HepG2 (cell line): ENCODE data around the gene ROMO1. TPM values are rescaled to one million over a fixed set of nuclear protein-coding genes. Genes with fewer than 3 reads are reported as not detected.

Experiments used
- ATAC-seq: fragments of 200-7000 bp; cut with Tn5 transposase; 3 replicates; pipeline ENCODE4 v1.9.1; 2020; ENCODE audit warnings: mild to moderate bottlenecking, moderate library complexity
- BruUV-seq: library from RNA; stranded (reverse); fragments of 400-500 nt; replicated peaks from 2 replicates; lab custom pipeline; 2021; lab: Mats Ljungman, UMichigan
- CTCF ChIA-PET: fragments of 300-600 bp; formaldehyde crosslinking; extraction: SDS; loops from one replicate; lab custom pipeline; 2021; ENCODE audit warnings: low total read pairs, inconsistent platforms, low intra/inter-chr PET ratio; lab: Yijun Ruan, JAX
- POLR2A ChIA-PET: fragments of 350-600 bp; sonication (Branson Sonifier 250); formaldehyde crosslinking; loops from one replicate; lab custom pipeline; 2020; ENCODE audit warnings: antibody characterized with exemption, inconsistent platforms; lab: Yijun Ruan, JAX
- DNase-seq: peaks from one replicate; pipeline ENCODE4 v3.0.0-alpha.2; 2015; ENCODE audit warnings: low spot score
- FAIRE-seq: peaks from 3 replicates; lab custom pipeline; 2011; peaks lifted over from hg19 to GRCh38; lab: Jason Lieb, UNC
- H2AFZ ChIP-seq: one replicate; pipeline ENCODE4 v1.6.1; 2011; ENCODE audit warnings: low read length, inconsistent platforms
- H3K27ac ChIP-seq: fragments of 300-600 bp; 3 replicates; pipeline ENCODE4 v1.8.0; 2011; ENCODE audit warnings: mixed run types, mild to moderate bottlenecking, mixed read lengths, low read length, inconsistent platforms; ENCODE audit not compliant: insufficient read depth; ENCODE audit errors: extremely low read length
- H3K27me3 ChIP-seq, 2 experiments: fragments of 200-600 bp in 1 of 2; 2 replicates in 1 of 2; 3 replicates in 1 of 2; pipeline versions ENCODE4 v1.6.0 to v1.8.0; 2011; ENCODE audit warnings: low read length in 2 of 2, mild to moderate bottlenecking in 2 of 2, moderate library complexity in 2 of 2, inconsistent platforms in 1 of 2; ENCODE audit not compliant: insufficient read depth in 2 of 2, control insufficient read depth in 1 of 2
- H3K36me3 ChIP-seq, 2 experiments: fragments of 200-600 bp in 1 of 2; replicated peaks in 1 of 2; 2 replicates in 1 of 2; 3 replicates in 1 of 2; pipeline versions ENCODE4 v1.5.1 to v1.8.0; 2011; ENCODE audit warnings: low read length in 2 of 2, inconsistent platforms in 1 of 2; ENCODE audit not compliant: insufficient read depth in 2 of 2, control insufficient read depth in 1 of 2
- H3K4me1 ChIP-seq: 2 replicates; pipeline ENCODE4 v1.5.1; 2012; ENCODE audit warnings: low read length, inconsistent platforms; ENCODE audit not compliant: insufficient read depth
- H3K4me2 ChIP-seq: 2 replicates; pipeline ENCODE4 v1.6.0; 2011; ENCODE audit warnings: low read depth, low read length, inconsistent platforms
- H3K4me3 ChIP-seq, 3 experiments: fragments of 200-600 bp in 1 of 3; sonication (generic), shearing (Covaris generic) in 1 of 3; replicated peaks in 1 of 3; 2 replicates each; pipeline ENCODE4 v1.5.1; 2011 to 2016; ENCODE audit warnings: low read length in 3 of 3, inconsistent platforms in 2 of 3, low read depth in 2 of 3, mild to moderate bottlenecking in 2 of 3, control low read depth in 1 of 3, mixed read lengths in 1 of 3; ENCODE audit not compliant: insufficient read depth in 1 of 3
- H3K79me2 ChIP-seq: one replicate; pipeline ENCODE4 v1.6.1; 2011; ENCODE audit warnings: low read length, inconsistent platforms; ENCODE audit not compliant: insufficient read depth
- H3K9ac ChIP-seq: 2 replicates; pipeline ENCODE4 v1.6.0; 2011; ENCODE audit warnings: mild to moderate bottlenecking, low read depth, low read length, inconsistent platforms; ENCODE audit not compliant: insufficient read depth
- H3K9me3 ChIP-seq: 2 replicates; pipeline ENCODE4 v1.5.1; 2012; ENCODE audit warnings: mild to moderate bottlenecking, low read length
- H4K20me1 ChIP-seq: 2 replicates; pipeline ENCODE4 v1.6.0; 2011; ENCODE audit warnings: inconsistent platforms, mild to moderate bottlenecking, low read length, moderate library complexity; ENCODE audit not compliant: insufficient read depth
- ADNP ChIP-seq: sonication (generic); formaldehyde crosslinking; IDR thresholded peaks from 2 replicates; pipeline ENCODE4 v1.4.0; 2020; ENCODE audit warnings: missing genetic modification reagents
- DMAP1 ChIP-seq: IDR thresholded peaks from 2 replicates; pipeline ENCODE4 v1.6.1; 2016
- EED ChIP-seq: sonication (generic); formaldehyde crosslinking; IDR thresholded peaks from 2 replicates; pipeline ENCODE4 v1.5.0; 2020; ENCODE audit warnings: mild to moderate bottlenecking, missing genetic modification reagents
- PCBP1 ChIP-seq: fragments of 200-400 bp; formaldehyde crosslinking; IDR thresholded peaks from 2 replicates; pipeline ENCODE4 v1.6.1; 2017; ENCODE audit warnings: mild to moderate bottlenecking, low read depth, low read length, borderline replicate concordance
- PHF8 ChIP-seq: sonication (generic); formaldehyde crosslinking; IDR thresholded peaks from 2 replicates; pipeline ENCODE4 v1.5.0; 2020; ENCODE audit warnings: missing genetic modification reagents
- PRMT3 ChIP-seq: sonication (generic); formaldehyde crosslinking; IDR thresholded peaks from 2 replicates; pipeline ENCODE4 v1.8.1; 2022; ENCODE audit warnings: low read depth, mild to moderate bottlenecking, moderate library complexity, missing genetic modification reagents, borderline replicate concordance
- PRPF4 ChIP-seq: fragments of 200-400 bp; formaldehyde crosslinking; IDR thresholded peaks from 2 replicates; pipeline ENCODE4 v1.6.1; 2016; ENCODE audit warnings: low read length, low read depth; ENCODE audit not compliant: poor library complexity, severe bottlenecking
- RFX3 ChIP-seq: IDR thresholded peaks from 2 replicates; pipeline ENCODE4 v1.6.1; 2016; ENCODE audit warnings: missing biosample characterization, missing genetic modification reagents
- ZNF350 ChIP-seq: sonication (generic); formaldehyde crosslinking; IDR thresholded peaks from 2 replicates; pipeline ENCODE4 v1.4.0; 2020; ENCODE audit warnings: mild to moderate bottlenecking, low read depth, missing genetic modification reagents, borderline replicate concordance
- ZNF75D ChIP-seq: sonication (generic); formaldehyde crosslinking; IDR thresholded peaks from 2 replicates; pipeline ENCODE4 v1.8.1; 2023; ENCODE audit warnings: missing genetic modification reagents, mild to moderate bottlenecking, borderline replicate concordance
- WGBS: methylation state at CpG from one replicate; pipeline ENCODE4 v1.1.6; 2017; ENCODE audit warnings: low lambda C conversion rate; 5-methylcytosine and 5-hydroxymethylcytosine counted together
- in situ Hi-C: cut with HindIII; loops from 2 replicates; pipeline ENCODE4 v1.10.0; 2017; ENCODE audit warnings: low pct_unique_long_range_greater_than_20kb; ENCODE audit not compliant: extremely low pct_ligation_motif_present
- intact Hi-C: fragments of 100-400 bp; cut with micrococcal nuclease; formaldehyde crosslinking; loops from one replicate; pipeline ENCODE4 v1.10.0; 2022; ENCODE audit not compliant: unreplicated experiment
- polyA plus RNA-seq, 8 experiments: library from polyadenylated mRNA; depleted of rRNA in 3 of 8; stranded (reverse) in 7 of 8; unstranded in 1 of 8; fragments of >200 nt; fragmentation: Illumina TruSeq in 4 of 8; extraction: Trizol in 4 of 8; gene quantifications; 2 replicates each; pipeline versions ENCODE4 v1.2.1 to v1.2.3, GENCODE V29; 2011 to 2016; ENCODE audit warnings: low read depth in 4 of 8, missing spikeins in 1 of 8, mixed read lengths in 1 of 8; ENCODE audit not compliant: insufficient read depth in 1 of 8
- total RNA-seq, 5 experiments: library from RNA; depleted of rRNA; stranded (reverse); fragments of >200 nt; fragmentation: Illumina TruSeq; extraction: Trizol; gene quantifications; 2 replicates each; pipeline ENCODE4 v1.2.3, GENCODE V29; 2016; ENCODE audit warnings: low read depth in 1 of 5
- TF ChIP-seq, protein P1 (sequence below): IDR thresholded peaks from 2 replicates; pipeline ENCODE4 v1.6.1; 2016; ENCODE audit warnings: low read depth, missing genetic modification reagents, missing compliant biosample characterization
- TF ChIP-seq, protein P2 (sequence below), 2 experiments: IDR thresholded peaks; 2 replicates each; pipeline ENCODE4 v1.6.1; 2011 to 2012; ENCODE audit warnings: low read length in 2 of 2, borderline replicate concordance in 1 of 2, low read depth in 1 of 2, mild to moderate bottlenecking in 1 of 2, moderate library complexity in 1 of 2
- TF ChIP-seq, protein P3 (sequence below): sonication (generic); formaldehyde crosslinking; IDR thresholded peaks from 2 replicates; pipeline ENCODE4 v1.5.0; 2020; ENCODE audit warnings: mild to moderate bottlenecking, missing genetic modification reagents
- TF ChIP-seq, protein P4 (sequence below): IDR thresholded peaks from 2 replicates; pipeline ENCODE4 v1.6.1; 2016; ENCODE audit warnings: low read depth, borderline replicate concordance

Gene ROMO1
- total and polyA plus RNA-seq, 2 of the 13 experiments (the other 11 are each of a cell fraction or from before 2014, with no cell fraction given): 636 to 755 TPM

DNA sequence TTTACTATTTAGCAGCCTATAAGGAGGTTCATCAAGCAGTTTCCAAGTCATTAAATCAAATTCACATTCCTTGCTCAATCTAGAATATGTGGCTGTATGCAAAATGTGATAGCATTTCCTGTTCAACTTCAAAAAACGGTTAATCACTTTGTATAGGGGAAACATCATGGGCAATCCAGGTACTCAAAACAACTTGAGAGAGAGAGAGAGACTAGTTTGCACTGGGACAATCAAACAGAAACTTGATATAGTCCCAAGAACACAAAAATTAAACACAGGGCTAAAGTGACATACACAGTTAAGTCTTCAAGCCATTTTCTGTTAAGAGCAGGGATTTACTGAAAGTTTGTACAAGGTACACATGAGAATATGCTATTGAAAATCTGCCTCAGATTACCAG is 41.9 kb upstream of the ROMO1 start:
- ATAC-seq (no peak), FAIRE-seq (no peak), DNase-seq (no peak)
- H3K27me3 ChIP-seq: no peaks in the 10 kb centered on the region
- no peak overlapping the region for H3K4me2 ChIP-seq
- no peaks in the 10 kb centered on the region for H3K9me3 ChIP-seq
- peaks cover 97% of the 10 kb centered on the region for H4K20me1 ChIP-seq
- intact Hi-C loops (no loop called here), in situ Hi-C loops (no loop called here)
- peaks cover 24 to 45% of the 10 kb centered on the region in 2 experiments for H3K36me3 ChIP-seq
- ChIA-PET CTCF (no interaction called here), POLR2A (interaction anchor here (0.9 to 2.3 kb wide), 3 partner anchors 21 to 85 kb away, joined by 4 read pairs; partner anchors contain the start of gene RBM39)
- no peak overlapping the region for H3K27ac ChIP-seq
- no peak overlapping the region for H3K4me3 ChIP-seq
- peaks cover 51% of the 10 kb centered on the region for H3K4me1 ChIP-seq
- WGBS: 79% methylated on average over 1 of the region's 1 CpG
- H3K79me2 ChIP-seq: peaks cover 99% of the 10 kb centered on the region
- BruUV-seq: no TSS peak
- no peak overlapping the region for H3K9ac ChIP-seq
- no peak overlapping the region for H2AFZ ChIP-seq
- TF ChIP-seq, protein P1, sequence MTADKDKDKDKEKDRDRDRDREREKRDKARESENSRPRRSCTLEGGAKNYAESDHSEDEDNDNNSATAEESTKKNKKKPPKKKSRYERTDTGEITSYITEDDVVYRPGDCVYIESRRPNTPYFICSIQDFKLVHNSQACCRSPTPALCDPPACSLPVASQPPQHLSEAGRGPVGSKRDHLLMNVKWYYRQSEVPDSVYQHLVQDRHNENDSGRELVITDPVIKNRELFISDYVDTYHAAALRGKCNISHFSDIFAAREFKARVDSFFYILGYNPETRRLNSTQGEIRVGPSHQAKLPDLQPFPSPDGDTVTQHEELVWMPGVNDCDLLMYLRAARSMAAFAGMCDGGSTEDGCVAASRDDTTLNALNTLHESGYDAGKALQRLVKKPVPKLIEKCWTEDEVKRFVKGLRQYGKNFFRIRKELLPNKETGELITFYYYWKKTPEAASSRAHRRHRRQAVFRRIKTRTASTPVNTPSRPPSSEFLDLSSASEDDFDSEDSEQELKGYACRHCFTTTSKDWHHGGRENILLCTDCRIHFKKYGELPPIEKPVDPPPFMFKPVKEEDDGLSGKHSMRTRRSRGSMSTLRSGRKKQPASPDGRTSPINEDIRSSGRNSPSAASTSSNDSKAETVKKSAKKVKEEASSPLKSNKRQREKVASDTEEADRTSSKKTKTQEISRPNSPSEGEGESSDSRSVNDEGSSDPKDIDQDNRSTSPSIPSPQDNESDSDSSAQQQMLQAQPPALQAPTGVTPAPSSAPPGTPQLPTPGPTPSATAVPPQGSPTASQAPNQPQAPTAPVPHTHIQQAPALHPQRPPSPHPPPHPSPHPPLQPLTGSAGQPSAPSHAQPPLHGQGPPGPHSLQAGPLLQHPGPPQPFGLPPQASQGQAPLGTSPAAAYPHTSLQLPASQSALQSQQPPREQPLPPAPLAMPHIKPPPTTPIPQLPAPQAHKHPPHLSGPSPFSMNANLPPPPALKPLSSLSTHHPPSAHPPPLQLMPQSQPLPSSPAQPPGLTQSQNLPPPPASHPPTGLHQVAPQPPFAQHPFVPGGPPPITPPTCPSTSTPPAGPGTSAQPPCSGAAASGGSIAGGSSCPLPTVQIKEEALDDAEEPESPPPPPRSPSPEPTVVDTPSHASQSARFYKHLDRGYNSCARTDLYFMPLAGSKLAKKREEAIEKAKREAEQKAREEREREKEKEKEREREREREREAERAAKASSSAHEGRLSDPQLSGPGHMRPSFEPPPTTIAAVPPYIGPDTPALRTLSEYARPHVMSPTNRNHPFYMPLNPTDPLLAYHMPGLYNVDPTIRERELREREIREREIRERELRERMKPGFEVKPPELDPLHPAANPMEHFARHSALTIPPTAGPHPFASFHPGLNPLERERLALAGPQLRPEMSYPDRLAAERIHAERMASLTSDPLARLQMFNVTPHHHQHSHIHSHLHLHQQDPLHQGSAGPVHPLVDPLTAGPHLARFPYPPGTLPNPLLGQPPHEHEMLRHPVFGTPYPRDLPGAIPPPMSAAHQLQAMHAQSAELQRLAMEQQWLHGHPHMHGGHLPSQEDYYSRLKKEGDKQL (CRISPR knock-in tag): no peak
- TF ChIP-seq DMAP1 (CRISPR knock-in tag) (no peak), PRPF4 (no peak), PRMT3 (no peak), ZNF75D (no peak), ZNF350 (no peak), PCBP1 (no peak), PHF8 (CRISPR knock-in tag) (no peak), ADNP (CRISPR knock-in tag) (no peak), RFX3 (CRISPR knock-in tag) (0 out of 2 replicates have a peak, but pooled peaks have one; percentile 15), EED (CRISPR knock-in tag) (no peak)
- TF ChIP-seq, protein P2, sequence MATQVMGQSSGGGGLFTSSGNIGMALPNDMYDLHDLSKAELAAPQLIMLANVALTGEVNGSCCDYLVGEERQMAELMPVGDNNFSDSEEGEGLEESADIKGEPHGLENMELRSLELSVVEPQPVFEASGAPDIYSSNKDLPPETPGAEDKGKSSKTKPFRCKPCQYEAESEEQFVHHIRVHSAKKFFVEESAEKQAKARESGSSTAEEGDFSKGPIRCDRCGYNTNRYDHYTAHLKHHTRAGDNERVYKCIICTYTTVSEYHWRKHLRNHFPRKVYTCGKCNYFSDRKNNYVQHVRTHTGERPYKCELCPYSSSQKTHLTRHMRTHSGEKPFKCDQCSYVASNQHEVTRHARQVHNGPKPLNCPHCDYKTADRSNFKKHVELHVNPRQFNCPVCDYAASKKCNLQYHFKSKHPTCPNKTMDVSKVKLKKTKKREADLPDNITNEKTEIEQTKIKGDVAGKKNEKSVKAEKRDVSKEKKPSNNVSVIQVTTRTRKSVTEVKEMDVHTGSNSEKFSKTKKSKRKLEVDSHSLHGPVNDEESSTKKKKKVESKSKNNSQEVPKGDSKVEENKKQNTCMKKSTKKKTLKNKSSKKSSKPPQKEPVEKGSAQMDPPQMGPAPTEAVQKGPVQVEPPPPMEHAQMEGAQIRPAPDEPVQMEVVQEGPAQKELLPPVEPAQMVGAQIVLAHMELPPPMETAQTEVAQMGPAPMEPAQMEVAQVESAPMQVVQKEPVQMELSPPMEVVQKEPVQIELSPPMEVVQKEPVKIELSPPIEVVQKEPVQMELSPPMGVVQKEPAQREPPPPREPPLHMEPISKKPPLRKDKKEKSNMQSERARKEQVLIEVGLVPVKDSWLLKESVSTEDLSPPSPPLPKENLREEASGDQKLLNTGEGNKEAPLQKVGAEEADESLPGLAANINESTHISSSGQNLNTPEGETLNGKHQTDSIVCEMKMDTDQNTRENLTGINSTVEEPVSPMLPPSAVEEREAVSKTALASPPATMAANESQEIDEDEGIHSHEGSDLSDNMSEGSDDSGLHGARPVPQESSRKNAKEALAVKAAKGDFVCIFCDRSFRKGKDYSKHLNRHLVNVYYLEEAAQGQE (IDR thresholded peaks at IDR 0.05; ENCODE audit: borderline replicate concordance in 1 of 2, low read depth in 1 of 2, low read length in 2 of 2): no peak
- TF ChIP-seq, protein P3, sequence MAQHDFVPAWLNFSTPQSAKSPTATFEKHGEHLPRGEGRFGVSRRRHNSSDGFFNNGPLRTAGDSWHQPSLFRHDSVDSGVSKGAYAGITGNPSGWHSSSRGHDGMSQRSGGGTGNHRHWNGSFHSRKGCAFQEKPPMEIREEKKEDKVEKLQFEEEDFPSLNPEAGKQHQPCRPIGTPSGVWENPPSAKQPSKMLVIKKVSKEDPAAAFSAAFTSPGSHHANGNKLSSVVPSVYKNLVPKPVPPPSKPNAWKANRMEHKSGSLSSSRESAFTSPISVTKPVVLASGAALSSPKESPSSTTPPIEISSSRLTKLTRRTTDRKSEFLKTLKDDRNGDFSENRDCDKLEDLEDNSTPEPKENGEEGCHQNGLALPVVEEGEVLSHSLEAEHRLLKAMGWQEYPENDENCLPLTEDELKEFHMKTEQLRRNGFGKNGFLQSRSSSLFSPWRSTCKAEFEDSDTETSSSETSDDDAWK: no peak
- TF ChIP-seq, protein P4, sequence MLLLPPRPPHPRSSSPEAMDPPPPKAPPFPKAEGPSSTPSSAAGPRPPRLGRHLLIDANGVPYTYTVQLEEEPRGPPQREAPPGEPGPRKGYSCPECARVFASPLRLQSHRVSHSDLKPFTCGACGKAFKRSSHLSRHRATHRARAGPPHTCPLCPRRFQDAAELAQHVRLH (CRISPR knock-in tag): 0 out of 2 replicates have a peak, but pooled peaks have one; percentile 25
